ENCODE measurements around the gene KCNIP4. TPM values are rescaled to one million over a fixed set of nuclear protein-coding genes. Genes with fewer than 3 reads are reported as not detected.
"Not testable (repeated sequence)": the region's sequence is repeated elsewhere in the genome, so short reads cannot be mapped to it uniquely, and the experiment has no call there.

KCNIP4 gene
- total RNA-seq = not detected
- total RNA-seq (2013) = not detected

- H3K4me1 Mint-ChIP-seq = no peaks in the 10 kb centered on the region
- H3K27ac Mint-ChIP-seq = no peak within 1 kb of the TSS
- H3K36me3 ChIP-seq (ENCODE audit: control insufficient read depth, insufficient read depth, low read length) = no peaks in the 10 kb centered on the region
- H3K27me3 Mint-ChIP-seq (ENCODE audit: low read depth in 2 of 2) = peaks cover 17 to 24% of the 10 kb centered on the region in 2 donors
- no peaks in the 10 kb centered on the region for H3K4me1 ChIP-seq (ENCODE audit: control insufficient read depth, insufficient read depth, low read length)
- no peak within 1 kb of the TSS for H3K27ac ChIP-seq (ENCODE audit: low read length)
- H3K4me3 Mint-ChIP-seq = no peak within 1 kb of the TSS
- 5% methylated on average over 81 of the region's 81 CpGs for WGBS (ENCODE audit: insufficient coverage)
- DNase-seq (peak in 1 of 2 donors; percentile 4), ATAC-seq (no peak)
- no peaks in the 10 kb centered on the region for H3K36me3 Mint-ChIP-seq
- no peaks in the 10 kb centered on the region for H3K9me3 ChIP-seq (ENCODE audit: control insufficient read depth, insufficient read depth, low read length)
- no peaks in the 10 kb centered on the region for H3K27me3 ChIP-seq (ENCODE audit: control insufficient read depth, insufficient read depth, low read length)
- no peak for TF ChIP-seq CTCF (IDR thresholded peaks at IDR 0.05)
- peaks cover 4 to 7% of the 10 kb centered on the region in 2 donors for H3K9me3 Mint-ChIP-seq
- no peak within 1 kb of the TSS for H3K4me3 ChIP-seq (ENCODE audit: low read length)
- intact Hi-C loops (cut with micrococcal nuclease) = no loop called here
Observed at GRCh38 chr4:21948347-21949072, at the start of gene KCNIP4. TSS of gene KCNIP4 (minus strand) at chr4:21948772.

GRCh38 chr4:21996618-21997017 lies 48.0 kb upstream of the KCNIP4 start:
- DNase-seq; ATAC-seq; intact Hi-C loops (cut with micrococcal nuclease); H3K27me3 Mint-ChIP-seq (ENCODE audit: low read depth in 2 of 2); H3K4me3 ChIP-seq (ENCODE audit: low read length); H3K4me3 Mint-ChIP-seq; H3K36me3 ChIP-seq (ENCODE audit: control insufficient read depth, insufficient read depth, low read length); H3K27ac ChIP-seq (ENCODE audit: low read length); H3K4me1 Mint-ChIP-seq; H3K4me1 ChIP-seq (ENCODE audit: control insufficient read depth, insufficient read depth, low read length); H3K27ac Mint-ChIP-seq; H3K27me3 ChIP-seq (ENCODE audit: control insufficient read depth, insufficient read depth, low read length); H3K36me3 Mint-ChIP-seq; H3K9me3 ChIP-seq (ENCODE audit: control insufficient read depth, insufficient read depth, low read length): not testable (repeated sequence)
- H3K9me3 Mint-ChIP-seq = peaks cover 13% of the 10 kb centered on the region in 2 donors
- WGBS (ENCODE audit: insufficient coverage) = 85% methylated on average over 9 of the region's 9 CpGs

- H3K9me3 Mint-ChIP-seq = peaks cover 16 to 17% of the 10 kb centered on the region in 2 donors
- H3K27me3 Mint-ChIP-seq (ENCODE audit: low read depth in 2 of 2) = no peaks in the 10 kb centered on the region
- intact Hi-C loops (cut with micrococcal nuclease) = no loop called here
- H3K36me3 Mint-ChIP-seq = peaks cover 8% of the 10 kb centered on the region
- no peaks in the 10 kb centered on the region for H3K4me1 Mint-ChIP-seq
- Histone ChIP-seq H3K9me3 (ENCODE audit: control insufficient read depth, insufficient read depth, low read length) (peaks cover 8% of the 10 kb centered on the region), H3K27ac (ENCODE audit: low read length) (no peak overlapping the region), H3K4me3 (ENCODE audit: low read length) (no peak overlapping the region), H3K27me3 (ENCODE audit: control insufficient read depth, insufficient read depth, low read length) (no peaks in the 10 kb centered on the region), H3K36me3 (ENCODE audit: control insufficient read depth, insufficient read depth, low read length) (no peaks in the 10 kb centered on the region), H3K4me1 (ENCODE audit: control insufficient read depth, insufficient read depth, low read length) (no peaks in the 10 kb centered on the region)
- H3K27ac Mint-ChIP-seq = no peak overlapping the region
- H3K4me3 Mint-ChIP-seq = no peak overlapping the region
- DNase-seq (no peak), ATAC-seq (no peak)
- no peak for TF ChIP-seq CTCF (IDR thresholded peaks at IDR 0.05)
- 100% methylated on average over 1 of the region's 1 CpG for WGBS (ENCODE audit: insufficient coverage)
Observed at GRCh38 chr4:21992330-21992729, 43.8 kb upstream of the KCNIP4 start.

GRCh38 chr4:21991562-21991961 lies 43.0 kb upstream of the KCNIP4 start:
- 76% methylated on average over 1 of the region's 1 CpG for WGBS (ENCODE audit: insufficient coverage)
- peaks cover 8% of the 10 kb centered on the region for H3K36me3 Mint-ChIP-seq
- no peak overlapping the region for H3K4me3 ChIP-seq (ENCODE audit: low read length)
- intact Hi-C loops (cut with micrococcal nuclease) = no loop called here
- no peaks in the 10 kb centered on the region for H3K36me3 ChIP-seq (ENCODE audit: control insufficient read depth, insufficient read depth, low read length)
- H3K4me1 ChIP-seq (ENCODE audit: control insufficient read depth, insufficient read depth, low read length) = no peaks in the 10 kb centered on the region
- peaks cover 16 to 17% of the 10 kb centered on the region in 2 donors for H3K9me3 Mint-ChIP-seq
- TF ChIP-seq CTCF (IDR thresholded peaks at IDR 0.05) = no peak
- no peaks in the 10 kb centered on the region for H3K27me3 Mint-ChIP-seq (ENCODE audit: low read depth in 2 of 2)
- no peaks in the 10 kb centered on the region for H3K4me1 Mint-ChIP-seq
- H3K4me3 Mint-ChIP-seq = no peak overlapping the region
- DNase-seq (no peak), ATAC-seq (no peak)
- no peak overlapping the region for H3K27ac ChIP-seq (ENCODE audit: low read length)
- H3K9me3 ChIP-seq (ENCODE audit: control insufficient read depth, insufficient read depth, low read length) = peaks cover 8% of the 10 kb centered on the region
- H3K27me3 ChIP-seq (ENCODE audit: control insufficient read depth, insufficient read depth, low read length) = no peaks in the 10 kb centered on the region
- H3K27ac Mint-ChIP-seq = no peak overlapping the region
